Stimulated activated CD4-positive, alpha-beta T cell treated with anti-CD3 and anti-CD28 coated beads, Interleukin-1b, Interleukin-23, amount 100 ng/mL, for 1 hour (primary cell): ENCODE measurements around the gene DMXL1.
"Not testable (repeated sequence)": the region's sequence is repeated elsewhere in the genome, so short reads cannot be mapped to it uniquely, and the experiment has no call there.

Experiments used
- DNase-seq, 2 donors: peaks; one replicate each; pipeline ENCODE4 v3.0.0-alpha.2; 2020; ENCODE audit warnings: low read depth in 2 of 2

The DMXL1 gene

DNA sequence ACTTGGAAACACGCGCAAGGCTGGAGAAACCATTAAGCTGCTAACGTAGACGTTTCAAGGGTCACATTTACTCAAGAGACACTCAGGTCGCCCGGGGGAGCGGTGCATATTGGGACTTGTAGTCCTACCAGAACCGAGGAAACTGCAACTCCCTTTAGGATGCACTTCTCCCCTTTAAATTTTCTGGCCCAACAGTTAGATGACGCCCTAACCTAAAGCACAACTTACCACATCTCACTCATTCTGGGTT lies 384 bp upstream of the DMXL1 start:
- DNase-seq: no peak

DNA sequence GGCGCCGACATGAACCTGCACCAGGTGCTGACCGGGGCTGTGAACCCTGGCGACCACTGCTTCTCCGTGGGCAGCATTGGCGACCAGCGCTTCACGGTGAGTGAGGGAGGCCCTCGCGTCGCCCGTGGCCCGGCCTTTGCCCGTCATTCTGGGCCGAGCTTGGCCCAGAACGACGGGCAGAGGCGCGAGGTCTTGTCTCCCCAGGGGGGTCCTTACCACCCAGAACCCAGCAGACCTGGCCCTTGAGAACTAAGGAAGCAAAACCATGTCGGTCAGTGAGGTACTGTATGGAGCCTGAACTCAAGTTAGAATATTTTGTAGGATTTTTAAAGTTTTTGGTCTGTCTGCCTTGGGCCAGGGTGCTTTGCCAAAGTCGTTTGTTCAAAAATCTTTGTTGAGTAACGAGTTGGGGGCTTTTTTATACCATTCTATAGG lies 691 bp downstream of the DMXL1 start:
- no peak for DNase-seq

DNA sequence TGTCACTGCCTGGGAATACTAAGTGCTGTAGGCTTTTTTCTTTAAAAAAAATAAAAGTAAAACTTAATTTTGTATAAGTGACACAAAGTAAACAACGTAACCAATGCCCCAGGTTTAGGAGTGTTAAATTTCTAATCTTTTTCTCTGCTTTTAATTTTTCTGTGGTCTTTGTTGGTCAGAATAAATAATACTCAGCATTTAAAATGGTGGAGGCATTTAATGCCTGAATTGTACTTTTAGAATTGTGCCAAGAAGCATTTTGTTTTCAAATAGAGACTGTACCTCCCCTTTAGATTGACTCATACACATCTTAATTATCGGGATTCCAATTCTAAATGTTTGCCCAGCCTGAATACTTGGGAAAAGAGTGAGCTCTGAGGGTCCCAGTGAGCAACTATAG lies 1.6 kb downstream of the DMXL1 start:
- no peak for DNase-seq

GRCh38 chr5:119073746-119074337 lies 3.0 kb downstream of the DMXL1 start:
- not testable (repeated sequence) for DNase-seq

GRCh38 chr5:119074419-119074818 lies 3.5 kb downstream of the DMXL1 start:
- no peak for DNase-seq

DNA sequence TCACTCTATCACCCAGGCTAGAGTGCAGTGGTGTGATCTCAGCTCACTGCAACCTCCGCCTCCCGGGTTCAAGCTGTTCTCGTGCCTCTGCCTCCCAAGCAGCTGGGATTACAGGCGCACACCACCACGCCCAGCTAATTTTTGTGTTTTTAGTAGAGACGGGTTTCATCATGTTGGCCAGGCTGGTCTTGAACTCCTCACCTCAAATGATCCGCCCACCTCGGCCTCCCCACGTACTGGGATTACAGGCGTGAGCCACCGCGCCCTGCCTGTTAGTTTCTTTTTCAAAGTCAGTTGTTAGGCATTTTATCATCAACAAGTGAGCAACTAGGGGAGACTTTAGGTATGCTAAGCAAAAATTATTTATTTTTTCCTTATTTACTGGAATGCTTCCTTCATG lies 4.4 kb downstream of the DMXL1 start:
- DNase-seq: not testable (repeated sequence)

DNA sequence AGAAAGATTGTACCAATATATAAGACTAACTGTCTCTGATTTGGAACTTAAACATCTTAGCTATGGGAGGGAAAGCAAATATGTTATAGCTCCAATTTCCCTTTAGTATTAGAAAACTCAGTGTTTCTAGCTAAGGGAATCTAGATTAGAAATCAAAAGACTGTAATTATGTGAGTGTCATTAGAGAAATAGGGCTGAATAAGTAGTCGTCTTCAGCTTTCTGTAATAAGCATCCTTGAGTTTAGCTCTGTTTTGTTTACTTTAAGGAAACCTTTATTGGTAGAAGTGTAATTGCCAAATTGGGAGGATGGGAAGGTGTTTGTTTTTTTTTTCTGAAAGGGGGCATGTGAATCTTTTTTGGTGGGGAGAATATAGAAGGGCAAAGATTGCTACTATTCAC lies 5.2 kb downstream of the DMXL1 start:
- DNase-seq: no peak

GRCh38 chr5:119077444-119077843 lies 6.6 kb downstream of the DMXL1 start:
- DNase-seq: no peak

DNA sequence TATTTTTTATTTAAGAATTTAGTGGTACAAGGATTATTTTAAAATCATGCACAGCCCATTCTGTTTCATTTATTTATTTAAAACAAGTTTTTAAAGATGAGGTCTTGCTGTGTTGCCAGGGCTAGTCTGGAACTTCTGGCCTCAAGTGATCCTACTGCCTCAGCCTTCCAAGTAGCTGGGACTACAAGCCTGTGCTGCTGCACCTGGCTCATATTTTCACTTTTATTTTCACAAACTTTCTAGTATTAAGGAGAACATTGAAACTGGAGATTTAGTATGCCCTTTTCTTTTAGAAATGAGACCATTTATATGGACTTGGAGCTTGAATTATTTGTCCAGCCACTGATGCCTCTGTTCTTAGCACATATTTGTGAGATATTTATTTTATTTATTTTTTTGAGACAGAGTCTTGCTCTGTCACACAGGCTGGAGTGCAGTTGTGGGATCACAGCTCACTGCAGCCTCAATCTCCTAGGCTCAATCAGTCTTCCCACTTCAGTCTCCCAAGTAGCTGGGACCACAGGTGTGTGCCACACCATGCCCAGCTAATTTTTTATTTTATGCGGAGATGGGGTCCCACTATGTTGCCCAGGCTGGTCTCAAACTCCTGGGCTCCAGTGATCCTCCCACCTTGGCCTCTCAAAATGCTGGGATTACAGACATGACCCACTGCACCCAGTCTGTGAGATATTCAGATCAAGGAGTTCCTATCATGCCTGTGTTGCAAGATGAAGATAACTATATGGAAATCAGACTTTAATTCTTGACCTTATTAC lies 7.4 kb downstream of the DMXL1 start:
- no peak for DNase-seq

DNA sequence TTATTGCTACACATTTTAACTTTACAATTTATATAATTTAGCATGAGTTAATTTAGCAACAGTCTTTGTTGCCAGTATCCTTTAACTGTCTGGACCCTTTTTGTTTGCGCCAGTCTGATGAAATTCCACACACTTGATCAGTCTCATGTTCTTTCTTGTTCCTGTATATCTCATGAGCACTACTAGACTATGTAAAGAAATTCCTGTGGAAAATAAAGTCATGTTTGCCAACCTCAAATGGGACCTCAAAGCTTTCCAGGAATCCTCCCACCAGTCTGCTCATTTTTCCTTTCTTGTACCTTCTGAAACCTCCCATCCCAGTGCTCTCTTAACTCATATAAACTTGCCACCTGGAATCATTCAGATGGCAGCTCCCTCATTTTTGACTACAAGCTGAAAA lies 8.0 kb downstream of the DMXL1 start:
- no peak for DNase-seq

DNA sequence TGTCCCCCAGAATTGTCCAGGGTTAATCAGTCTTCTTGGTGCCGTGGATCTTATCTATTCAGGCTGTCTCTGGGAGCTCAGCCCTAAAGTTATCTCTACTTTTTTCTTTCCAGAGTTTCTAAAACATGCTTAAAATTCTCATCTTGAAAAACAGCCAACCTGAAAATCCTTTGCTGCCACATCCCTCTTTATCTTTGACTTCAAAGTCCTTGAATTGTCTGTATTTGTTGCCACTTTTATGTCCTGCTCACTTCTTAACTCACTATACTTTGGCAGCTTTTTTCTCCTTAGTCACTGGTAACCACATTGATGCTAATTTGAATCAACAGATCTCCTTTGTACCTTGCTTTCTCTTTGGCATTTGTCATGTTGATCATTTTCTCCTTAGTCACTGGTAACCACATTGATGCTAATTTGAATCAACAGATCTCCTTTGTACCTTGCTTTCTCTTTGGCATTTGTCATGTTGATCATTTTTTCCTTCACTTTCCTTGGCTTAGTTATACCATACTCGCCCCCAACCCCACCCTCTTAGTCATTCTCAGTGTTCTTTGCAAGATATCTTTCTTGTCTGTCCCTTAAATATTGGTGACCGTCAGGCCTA lies 8.5 kb downstream of the DMXL1 start:
- peak in 1 of 2 donors; percentile 14 for DNase-seq

DNA sequence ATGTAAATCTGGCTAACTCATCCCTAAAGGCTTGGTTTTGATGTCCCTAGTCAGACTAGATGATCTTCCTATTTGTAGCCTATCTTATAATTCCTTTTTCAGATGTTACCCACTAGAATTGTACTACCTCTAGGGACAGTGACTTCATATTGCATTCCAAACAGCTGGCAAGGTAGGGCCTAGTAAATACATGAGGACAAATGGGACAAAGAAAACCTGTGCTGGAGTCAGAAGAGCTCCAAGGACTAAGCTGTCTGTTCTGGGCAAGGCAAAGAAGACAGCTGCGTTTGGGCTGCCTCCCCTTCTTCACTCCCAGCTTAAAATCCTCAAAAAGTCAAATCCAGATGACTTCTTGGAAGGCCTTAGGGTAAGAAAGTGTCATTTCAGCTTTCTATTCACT lies 10.0 kb downstream of the DMXL1 start:
- no peak for DNase-seq

GRCh38 chr5:119082691-119083090 lies 11.8 kb downstream of the DMXL1 start:
- no peak for DNase-seq

GRCh38 chr5:119083679-119084078 lies 12.8 kb downstream of the DMXL1 start:
- DNase-seq: no peak

DNA sequence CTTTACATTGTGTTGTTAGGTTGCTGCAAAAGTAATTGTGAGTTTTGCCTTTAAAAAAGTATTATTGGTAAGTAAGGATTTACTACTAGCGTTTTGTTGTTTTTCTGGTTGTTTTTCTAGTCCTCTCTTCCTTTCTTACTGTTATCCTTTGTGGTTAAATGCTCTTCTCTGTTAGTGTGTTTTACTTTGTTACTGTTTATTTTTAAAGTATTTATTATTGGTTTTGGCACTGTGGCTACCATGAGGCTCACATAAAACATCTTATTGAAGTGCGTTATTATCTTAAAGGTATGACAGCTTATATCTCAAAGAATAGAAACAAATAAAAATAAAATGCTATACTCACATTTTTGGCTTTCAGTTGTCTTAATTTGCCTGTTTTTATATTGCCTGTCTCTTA lies 17.6 kb downstream of the DMXL1 start:
- no peak for DNase-seq

DNA sequence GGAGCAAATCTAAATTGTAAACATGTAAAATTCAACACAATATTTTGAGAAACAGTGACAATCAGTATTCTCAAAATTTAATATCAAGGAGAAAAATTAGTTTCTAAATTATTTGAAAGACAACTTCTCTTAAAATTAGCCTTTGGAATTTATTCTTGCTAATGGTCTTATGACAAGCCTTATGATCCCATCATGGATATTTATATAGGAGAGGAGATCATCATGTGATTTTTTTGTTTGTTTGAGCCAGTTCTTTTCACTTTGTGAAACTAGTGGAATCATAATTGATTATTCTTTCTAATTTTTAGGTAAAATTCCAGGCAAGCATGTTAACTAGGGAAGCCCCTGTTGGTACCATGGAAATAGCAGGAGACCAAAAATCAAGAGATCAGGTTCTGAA lies 24.7 kb downstream of the DMXL1 start:
- no peak for DNase-seq

DNA sequence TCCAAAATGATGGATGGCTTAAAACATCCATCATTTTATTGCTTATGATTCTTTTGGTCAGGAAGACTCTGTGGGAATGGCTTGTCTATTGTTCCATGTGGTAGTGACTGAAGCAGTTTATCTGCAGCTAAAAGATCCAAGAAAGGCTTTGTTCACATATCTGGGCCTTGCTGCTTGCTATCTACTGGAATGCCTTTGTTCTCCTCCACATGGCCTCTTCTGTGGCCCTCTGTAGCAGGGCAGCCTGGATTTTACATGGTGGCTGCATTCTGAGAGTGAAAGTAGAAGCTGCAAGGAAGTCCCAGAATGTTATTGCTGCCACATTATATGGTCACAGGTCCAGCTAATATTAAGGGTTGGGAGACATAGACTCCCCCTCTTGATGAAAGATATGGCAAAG lies 35.1 kb downstream of the DMXL1 start:
- no peak for DNase-seq

GRCh38 chr5:119112151-119112550 lies 41.3 kb downstream of the DMXL1 start:
- DNase-seq: no peak

DNA sequence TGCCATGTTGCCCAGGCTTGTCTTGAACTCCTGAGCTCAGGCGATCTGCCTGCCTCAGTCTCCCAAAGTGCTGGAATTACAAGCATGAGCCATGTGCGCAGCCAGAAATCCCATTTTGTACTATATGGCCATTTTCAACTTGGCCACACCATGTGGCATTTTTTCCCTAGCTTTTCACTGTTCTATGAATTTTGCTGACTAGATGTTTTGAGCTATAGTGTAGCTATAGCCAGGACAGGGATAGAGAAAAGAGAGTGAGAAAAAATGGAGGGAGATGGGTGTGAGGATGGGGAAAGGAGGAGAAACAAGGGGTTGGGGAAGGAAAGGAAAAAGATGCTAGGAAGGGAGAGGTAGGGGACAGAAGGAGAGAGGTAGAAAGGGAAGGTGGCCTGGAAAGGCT lies 46.4 kb downstream of the DMXL1 start:
- DNase-seq: no peak

DNA sequence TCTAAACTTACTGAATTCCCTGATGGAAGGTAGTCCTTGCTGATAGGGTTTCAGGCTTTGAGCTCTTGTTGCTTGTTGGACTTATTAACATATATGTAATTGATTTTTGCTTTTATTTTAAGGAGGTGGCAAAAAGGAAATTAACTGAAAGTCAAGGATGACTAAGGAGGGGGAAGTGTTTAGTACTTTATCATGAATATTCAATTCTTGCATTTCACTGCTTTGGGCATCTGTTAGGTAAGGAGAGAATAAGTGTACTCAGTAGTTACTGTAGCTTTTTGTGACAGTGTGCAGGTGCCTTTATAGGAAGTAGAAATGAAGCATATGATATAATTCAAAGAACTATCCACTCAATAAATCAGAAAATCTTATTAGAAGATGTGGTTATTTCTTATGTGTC lies 47.1 kb downstream of the DMXL1 start:
- DNase-seq: no peak

DNA sequence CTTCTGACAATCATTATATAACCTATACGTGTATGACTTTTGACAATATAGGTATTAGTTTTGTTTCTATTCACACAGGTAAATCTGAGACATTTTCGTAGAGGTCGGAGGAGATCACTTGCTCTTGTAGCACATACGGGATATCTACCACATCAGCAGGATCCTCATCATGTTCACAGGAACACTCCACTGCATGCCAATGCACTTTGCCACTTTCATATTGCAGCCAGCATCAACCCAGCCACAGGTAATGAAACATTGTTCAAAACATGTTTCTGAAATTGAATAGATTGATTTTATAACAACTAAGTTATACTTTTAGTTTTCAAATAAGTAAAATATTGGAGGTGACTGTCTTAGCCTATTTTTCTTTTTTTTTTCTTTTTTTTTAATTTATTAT lies 50.0 kb downstream of the DMXL1 start:
- DNase-seq: no peak

DNA sequence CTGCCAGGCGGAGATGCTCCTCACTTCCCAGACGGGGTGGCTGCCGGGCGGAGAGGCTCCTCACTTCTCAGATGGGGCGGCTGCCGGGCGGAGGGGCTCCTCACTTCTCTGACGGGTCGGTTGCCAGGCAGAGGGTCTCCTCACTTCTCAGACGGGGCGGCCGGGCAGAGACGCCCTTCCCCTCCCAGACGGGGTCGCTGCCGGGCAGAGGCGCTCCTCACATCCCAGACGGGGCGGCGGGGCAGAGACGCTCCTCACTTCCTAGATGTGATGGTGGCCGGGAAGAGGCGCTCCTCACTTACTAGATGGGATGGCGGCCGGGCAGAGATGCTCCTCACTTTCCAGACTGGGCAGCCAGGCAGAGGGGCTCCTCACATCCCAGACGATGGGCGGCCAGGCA lies 51.6 kb downstream of the DMXL1 start:
- not testable (repeated sequence) for DNase-seq

- no peak for DNase-seq
Measured at GRCh38 chr5:119123280-119123679, 52.4 kb downstream of the DMXL1 start.

DNA sequence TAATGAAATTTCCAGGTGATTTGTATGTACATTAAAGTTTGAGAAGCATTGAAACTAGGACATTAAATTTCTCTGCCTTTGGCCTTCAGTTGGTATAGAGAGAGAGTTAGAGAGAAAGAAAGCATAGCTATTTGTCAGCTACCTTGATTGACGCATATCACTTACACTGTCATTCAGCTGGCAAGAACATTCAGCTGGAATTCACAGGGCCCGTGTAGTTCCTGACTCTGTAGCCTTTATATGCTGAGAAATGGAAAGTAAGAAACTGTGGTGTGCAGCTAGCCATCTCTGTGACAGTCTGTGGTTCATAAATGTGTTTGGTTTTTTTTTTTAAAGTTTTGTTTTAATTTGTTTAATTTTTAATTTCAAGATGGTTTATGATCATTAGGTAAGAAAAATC lies 58.9 kb downstream of the DMXL1 start:
- no peak for DNase-seq
